Measurements from ENCODE around the gene CIRBP. TPM values are rescaled to one million over a fixed set of nuclear protein-coding genes. Genes with fewer than 3 reads are reported as not detected.

The CIRBP gene
- total and polyA plus RNA-seq, 9 of the 15 experiments (the other 6 are each of a cell fraction or from before 2014, with no cell fraction given) = 20.5 to 327 (median 176) TPM

- TF ChIP-seq CBX1 (IDR thresholded peaks at IDR 0.05; ENCODE audit: low read depth) (0 out of 2 replicates have a peak, but pooled peaks have one; percentile 22), HMG20A (CRISPR knock-in tag; conservative IDR thresholded peaks at IDR 0.05) (no peak), HDAC1 (IDR thresholded peaks at IDR 0.05) (no peak), GABPB1 (CRISPR knock-in tag; IDR thresholded peaks at IDR 0.05) (peak; percentile 51; the same call in 1 of the 2 replicates), DMBX1 (CRISPR knock-in tag; IDR thresholded peaks at IDR 0.05; ENCODE audit: borderline replicate concordance) (peak; percentile 19; the same call in 1 of the 2 replicates), ZFP91 (CRISPR knock-in tag; IDR thresholded peaks at IDR 0.05) (no peak), MEF2D (tag; conservative IDR thresholded peaks at IDR 0.05; ENCODE audit: low read depth) (no peak), RAD21 (CRISPR knock-in tag; conservative IDR thresholded peaks at IDR 0.05 in 1 of 2, IDR thresholded peaks at IDR 0.05 in 1 of 2) (no peak), ARID2 (IDR thresholded peaks at IDR 0.05) (no peak), EZH2 (IDR thresholded peaks at IDR 0.05; ENCODE audit: borderline replicate concordance, low read depth, low read length) (no peak), L3MBTL2 (IDR thresholded peaks at IDR 0.05) (peak; percentile 79; the same call in 1 of the 2 replicates), ZBTB43 (CRISPR knock-in tag; IDR thresholded peaks at IDR 0.05) (no peak), THRA (IDR thresholded peaks at IDR 0.05) (no peak), KAT2B (IDR thresholded peaks at IDR 0.05; ENCODE audit: low read depth, low read length) (no peak), CBFA2T2 (conservative IDR thresholded peaks at IDR 0.05) (no peak), PTBP1 (IDR thresholded peaks at IDR 0.05; ENCODE audit: low read depth, low read length) (peak; percentile 21; the same call in 1 of the 2 replicates), USF1 (CRISPR knock-in tag; IDR thresholded peaks at IDR 0.05) (peak; percentile 49; the same call in 1 of the 2 replicates)
Observed at GRCh38 chr19:1274081-1274851, 5.1 kb downstream of the CIRBP start (continued).

All from K562 (cell line).